IPS DF 6.9 (cell line): ENCODE data around the gene PBX1.
"Not testable (repeated sequence)": the region's sequence is repeated elsewhere in the genome, so short reads cannot be mapped to it uniquely, and the experiment has no call there.

ENCODE experiments used
- DNase-seq: peaks from one replicate; pipeline ENCODE4 v3.0.0-alpha.2; 2013; ENCODE audit warnings: low read depth, low spot score
- H3K27ac ChIP-seq: one replicate; pipeline ENCODE4 v1.5.1; 2013; ENCODE audit warnings: low read length, control low read depth
- H3K27me3 ChIP-seq: 2 replicates; pipeline ENCODE4 v1.6.1; 2013; ENCODE audit warnings: mild to moderate bottlenecking, low read length; ENCODE audit not compliant: control insufficient read depth, insufficient read depth
- H3K36me3 ChIP-seq: 2 replicates; pipeline ENCODE4 v1.6.1; 2013; ENCODE audit warnings: low read length; ENCODE audit not compliant: control insufficient read depth, insufficient read depth
- H3K4me1 ChIP-seq: 2 replicates; pipeline ENCODE4 v1.6.1; 2013; ENCODE audit warnings: low read length; ENCODE audit not compliant: control insufficient read depth, insufficient read depth
- H3K4me3 ChIP-seq: 2 replicates; pipeline ENCODE4 v1.5.1; 2013; ENCODE audit warnings: mild to moderate bottlenecking, low read length
- H3K9me3 ChIP-seq: 2 replicates; pipeline ENCODE4 v1.6.1; 2013; ENCODE audit warnings: low read length, inconsistent platforms; ENCODE audit not compliant: control insufficient read depth, insufficient read depth
- WGBS: extraction: QIAGEN DNeasy Blood & Tissue Kit; methylation state at CpG from one replicate; pipeline ENCODE4 v1.1.7; 2013; ENCODE audit warnings: mixed read lengths, missing lambda C conversion rate; ENCODE audit not compliant: insufficient read length, insufficient coverage; 5-methylcytosine and 5-hydroxymethylcytosine counted together

The PBX1 gene

DNA sequence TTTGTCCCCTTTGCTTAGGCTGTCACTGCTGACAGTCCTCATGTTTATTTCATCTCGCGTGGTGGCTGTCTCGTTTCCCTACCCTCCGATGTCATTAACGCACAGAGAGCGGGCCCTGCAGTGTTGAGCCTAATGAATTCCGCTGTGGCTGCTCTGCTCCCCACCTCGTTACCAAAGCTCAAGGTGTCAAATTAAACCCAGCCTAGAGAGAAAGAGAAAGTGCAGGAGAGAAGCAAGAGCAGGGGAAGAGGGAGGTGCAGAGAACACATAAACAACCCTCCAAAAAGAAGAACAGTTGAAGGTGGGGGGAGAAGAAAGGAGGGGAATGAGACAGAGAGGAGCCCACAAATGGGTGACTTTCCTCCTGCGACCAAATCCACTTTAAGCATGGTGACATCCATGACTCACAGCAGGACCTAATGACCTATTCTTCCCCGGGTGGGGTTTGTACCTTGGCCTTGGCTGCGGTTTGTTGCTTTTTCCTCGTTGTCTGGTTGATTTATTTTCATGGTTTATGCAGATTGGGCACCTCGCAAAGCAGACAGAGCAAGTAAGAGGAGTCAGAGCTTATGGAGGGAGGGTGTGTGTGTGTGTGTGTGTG is 92.5 kb downstream of the PBX1 start:
- no peak overlapping the region for H3K4me3 ChIP-seq
- WGBS, result no CpG with 5 or more reads among the region's 13 CpGs
- H3K9me3 ChIP-seq, result no peaks in the 10 kb centered on the region
- H3K36me3 ChIP-seq, result no peaks in the 10 kb centered on the region
- no peak for DNase-seq
- H3K27ac ChIP-seq, result no peak overlapping the region
- peaks cover 6% of the 10 kb centered on the region; the same call in 1 of the 2 replicates for H3K4me1 ChIP-seq
- no peaks in the 10 kb centered on the region for H3K27me3 ChIP-seq

DNA sequence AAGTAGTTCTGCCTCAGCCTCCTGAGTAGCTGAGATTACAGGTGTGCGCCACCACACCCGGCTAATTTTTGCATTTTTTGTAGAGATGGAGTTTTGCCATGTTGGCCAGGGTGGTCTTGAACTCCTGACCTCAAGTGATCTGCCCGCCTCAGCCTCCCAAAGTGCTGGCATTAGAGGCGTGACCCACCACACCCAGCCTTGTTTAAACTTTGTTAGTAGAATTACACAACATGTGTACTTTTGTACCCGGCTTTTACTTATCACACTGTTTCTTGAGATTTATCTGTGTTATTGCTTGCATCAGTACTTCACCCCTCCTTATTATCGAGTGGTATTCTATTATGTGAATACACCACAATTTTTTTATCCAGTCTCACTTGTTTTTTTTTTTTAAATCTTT is 94.0 kb downstream of the PBX1 start:
- DNase-seq, H3K27ac ChIP-seq, H3K27me3 ChIP-seq, H3K36me3 ChIP-seq, H3K9me3 ChIP-seq, H3K4me3 ChIP-seq, H3K4me1 ChIP-seq: not testable (repeated sequence)
- no CpG with 5 or more reads among the region's 6 CpGs for WGBS

DNA sequence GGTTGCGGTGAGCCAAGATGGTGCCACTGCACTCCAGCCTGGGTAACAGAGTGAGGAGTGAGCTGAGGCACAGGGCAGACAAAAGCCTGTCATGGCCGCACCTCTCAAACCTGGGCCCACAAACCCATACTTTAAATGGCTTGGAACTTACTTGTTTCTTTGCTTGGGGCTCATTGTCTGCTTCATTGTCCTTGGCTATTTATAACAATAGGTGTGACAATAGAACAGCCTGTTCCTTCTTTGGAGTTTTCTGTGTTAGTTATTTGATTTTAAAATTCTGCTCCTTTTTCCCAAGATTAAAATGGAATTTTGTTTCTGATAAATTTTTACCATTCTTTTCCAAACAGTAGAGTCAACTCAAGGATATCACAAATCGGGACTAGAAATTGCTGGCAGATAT is 94.7 kb downstream of the PBX1 start:
- Histone ChIP-seq H3K36me3 (no peaks in the 10 kb centered on the region), H3K27me3 (no peaks in the 10 kb centered on the region), H3K4me3 (no peak overlapping the region), H3K27ac (no peak overlapping the region), H3K9me3 (no peaks in the 10 kb centered on the region), H3K4me1 (0 out of 2 replicates have a peak, but pooled peaks cover 1% of the 10 kb centered on the region)
- no CpG with 5 or more reads among the region's 3 CpGs for WGBS
- no peak for DNase-seq

DNA sequence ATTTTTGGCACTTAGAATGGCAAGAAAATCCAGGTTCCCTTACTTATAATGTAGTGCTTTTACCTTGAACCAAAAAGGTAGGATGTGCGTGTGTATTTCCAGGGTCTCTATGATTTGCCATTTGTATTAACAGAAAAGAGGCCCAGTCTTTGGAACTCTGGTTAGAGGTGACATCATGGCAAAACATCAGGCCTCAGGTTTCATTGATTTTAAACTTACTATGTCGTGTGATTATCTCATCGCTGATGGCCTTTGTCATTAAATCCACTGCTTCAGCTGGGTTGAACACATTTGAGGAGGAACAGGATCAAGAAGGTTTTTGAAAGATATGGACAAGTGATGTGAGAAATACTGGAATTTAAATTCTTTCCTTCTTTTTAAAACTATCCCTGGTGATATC is 95.2 kb downstream of the PBX1 start:
- DNase-seq, result no peak
- Histone ChIP-seq H3K9me3 (no peaks in the 10 kb centered on the region), H3K4me3 (no peak overlapping the region), H3K4me1 (0 out of 2 replicates have a peak, but pooled peaks cover 1% of the 10 kb centered on the region), H3K36me3 (no peaks in the 10 kb centered on the region), H3K27ac (no peak overlapping the region), H3K27me3 (no peaks in the 10 kb centered on the region)
- no CpG with 5 or more reads among the region's 3 CpGs for WGBS

DNA sequence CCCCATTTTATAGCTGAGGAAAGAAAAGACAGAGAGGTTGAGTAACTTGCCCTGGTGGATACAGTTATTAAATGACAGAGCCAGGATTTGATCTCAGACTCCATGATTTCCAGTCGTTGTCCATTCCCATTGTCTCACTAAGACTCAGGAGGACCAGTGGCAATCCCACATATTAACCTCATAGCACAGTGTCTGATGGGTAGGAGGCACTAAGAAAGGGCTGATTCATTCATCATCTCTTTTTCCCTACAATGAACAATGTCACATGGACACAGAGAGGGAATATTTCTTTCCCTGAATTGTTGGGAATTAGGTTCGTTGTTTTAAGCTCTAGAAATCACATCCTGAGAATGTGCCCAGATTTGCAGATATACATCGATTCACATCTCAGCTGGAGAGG is 99.9 kb downstream of the PBX1 start:
- no CpG with 5 or more reads among the region's 3 CpGs for WGBS
- Histone ChIP-seq H3K27ac (no peak overlapping the region), H3K4me1 (peaks cover 7% of the 10 kb centered on the region), H3K4me3 (no peak overlapping the region), H3K9me3 (no peaks in the 10 kb centered on the region), H3K27me3 (no peaks in the 10 kb centered on the region), H3K36me3 (no peaks in the 10 kb centered on the region)
- DNase-seq, result no peak

DNA sequence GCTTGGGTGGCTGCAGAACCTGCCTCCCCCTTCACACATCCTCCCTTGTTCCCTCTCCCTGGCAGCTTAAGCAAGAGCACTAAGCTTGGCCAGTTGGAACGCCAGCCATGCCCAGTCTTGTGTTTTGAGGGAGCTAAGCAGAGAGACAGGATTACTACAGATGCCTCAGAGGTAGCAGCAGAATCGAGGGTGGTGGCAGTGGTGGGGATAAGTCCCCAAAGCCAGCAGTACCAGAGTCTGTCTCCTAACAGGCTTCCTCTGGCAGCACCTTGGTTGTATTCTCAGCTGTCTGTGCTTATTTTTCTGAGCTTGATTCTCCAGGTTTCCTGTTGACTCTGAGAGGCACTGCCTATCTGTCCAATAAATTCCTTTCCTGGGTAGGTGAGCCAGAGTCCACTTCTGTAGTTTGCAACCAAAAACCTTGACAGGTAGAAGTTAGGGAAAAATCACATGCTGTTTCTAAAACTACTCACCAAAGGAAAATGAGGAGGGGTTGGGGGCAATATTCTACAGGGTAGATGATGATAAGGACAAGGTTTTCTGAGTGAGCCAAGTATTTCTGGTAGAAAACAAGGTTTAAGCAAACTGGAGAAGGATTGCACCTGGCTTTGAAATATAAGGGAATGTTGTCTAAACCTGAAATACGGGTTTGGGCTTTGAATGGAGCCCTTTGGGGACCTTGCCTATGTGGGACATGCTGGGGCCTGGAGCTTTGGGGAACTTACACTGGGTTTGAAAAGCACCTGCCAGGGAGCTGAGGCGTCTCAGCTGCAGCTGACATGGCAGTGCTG is 100.8 kb downstream of the PBX1 start:
- Histone ChIP-seq H3K4me1 (peaks cover 7% of the 10 kb centered on the region), H3K9me3 (no peaks in the 10 kb centered on the region), H3K27me3 (no peaks in the 10 kb centered on the region), H3K4me3 (no peak overlapping the region), H3K36me3 (no peaks in the 10 kb centered on the region), H3K27ac (no peak overlapping the region)
- DNase-seq, result no peak
- WGBS, result no CpG with 5 or more reads among the region's 4 CpGs

DNA sequence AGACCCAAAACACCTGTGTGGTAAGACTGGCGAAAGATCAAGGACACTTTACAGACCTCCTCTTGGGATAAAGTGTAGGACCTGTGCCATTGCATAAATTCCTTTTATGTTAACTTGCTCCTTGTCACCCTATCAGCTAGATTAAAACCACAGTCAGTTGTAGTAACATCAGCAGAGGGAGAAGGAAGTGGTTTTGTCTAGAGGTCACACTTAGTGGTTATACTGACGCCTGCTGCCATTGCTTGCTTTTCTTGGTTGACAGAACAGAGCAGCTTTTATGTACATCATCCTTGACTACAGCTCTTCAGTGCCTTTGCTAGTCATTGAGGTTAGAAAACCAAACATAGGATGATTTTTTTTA is 101.4 kb downstream of the PBX1 start:
- no peak for DNase-seq
- Histone ChIP-seq H3K27me3 (no peaks in the 10 kb centered on the region), H3K4me3 (no peak overlapping the region), H3K27ac (no peak overlapping the region), H3K9me3 (no peaks in the 10 kb centered on the region), H3K36me3 (no peaks in the 10 kb centered on the region), H3K4me1 (peaks cover 7% of the 10 kb centered on the region)
- no CpG with 5 or more reads among the region's 2 CpGs for WGBS

DNA sequence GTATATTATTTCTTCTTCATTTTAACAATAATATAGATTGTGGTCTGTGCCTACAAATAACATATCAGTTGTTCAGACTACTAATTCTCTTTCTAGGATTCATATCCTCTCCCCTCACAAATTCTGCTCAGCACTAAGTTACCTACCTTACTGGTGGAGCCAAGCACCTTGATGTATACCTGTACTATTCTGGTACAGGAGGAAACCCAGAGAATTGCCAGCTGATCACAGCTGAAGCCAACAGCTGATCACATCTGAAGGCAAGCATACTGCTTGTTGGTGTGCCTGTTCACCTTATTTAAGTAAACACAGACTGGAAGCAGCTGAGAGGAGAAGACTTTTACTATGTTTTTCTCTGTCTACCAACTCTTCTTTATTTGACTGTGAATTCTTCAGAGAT is 101.8 kb downstream of the PBX1 start:
- no peaks in the 10 kb centered on the region for H3K9me3 ChIP-seq
- peaks cover 7% of the 10 kb centered on the region for H3K4me1 ChIP-seq
- no peaks in the 10 kb centered on the region for H3K27me3 ChIP-seq
- no peak for DNase-seq
- no peak overlapping the region for H3K4me3 ChIP-seq
- no peak overlapping the region for H3K27ac ChIP-seq
- H3K36me3 ChIP-seq, result no peaks in the 10 kb centered on the region

DNA sequence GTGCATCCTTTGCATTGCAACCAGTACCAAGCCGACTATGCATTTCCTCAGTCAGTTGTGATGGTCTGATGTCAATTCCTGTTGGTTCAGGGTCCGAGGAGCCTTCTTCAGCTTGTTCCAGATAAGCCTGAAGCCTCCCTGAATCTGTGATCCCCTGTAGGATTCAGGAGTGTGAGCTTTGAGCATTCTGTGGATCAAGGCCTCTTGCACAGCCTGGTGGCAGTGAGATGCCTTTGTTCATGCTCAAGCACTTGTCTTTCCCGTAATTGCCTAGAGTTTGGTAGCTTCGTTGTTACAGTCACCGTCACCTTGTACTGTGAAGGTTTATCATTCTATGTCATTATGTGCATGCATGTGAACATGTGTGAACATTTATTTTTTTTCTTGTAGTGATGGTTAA is 103.5 kb downstream of the PBX1 start:
- Histone ChIP-seq H3K4me1 (peaks cover 7% of the 10 kb centered on the region), H3K27me3 (no peaks in the 10 kb centered on the region), H3K4me3 (no peak overlapping the region), H3K9me3 (no peaks in the 10 kb centered on the region), H3K27ac (no peak overlapping the region), H3K36me3 (no peaks in the 10 kb centered on the region)
- no CpG with 5 or more reads among the region's 5 CpGs for WGBS
- no peak for DNase-seq

DNA sequence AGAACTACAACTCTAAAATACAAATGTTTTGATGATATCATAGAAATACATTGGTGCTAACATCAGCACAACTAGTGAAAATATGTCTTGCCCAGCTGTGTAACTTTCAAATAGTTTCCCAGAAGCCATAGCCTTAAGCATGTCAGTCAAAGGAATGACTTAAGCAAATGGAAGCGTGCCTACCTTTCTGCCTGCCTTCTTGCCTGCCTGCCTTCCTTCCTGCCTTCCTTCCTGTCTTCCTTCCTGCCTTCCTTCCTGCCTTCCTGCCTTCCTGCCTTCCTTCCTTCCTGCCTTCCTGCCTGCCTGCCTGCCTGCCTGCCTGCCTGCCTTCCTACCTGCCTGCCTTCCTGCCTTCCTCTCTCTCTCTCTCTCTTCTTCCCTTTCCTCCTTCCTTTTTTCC is 104.0 kb downstream of the PBX1 start:
- no peaks in the 10 kb centered on the region for H3K9me3 ChIP-seq
- no peaks in the 10 kb centered on the region for H3K27me3 ChIP-seq
- no peak overlapping the region for H3K27ac ChIP-seq
- no peak overlapping the region for H3K4me3 ChIP-seq
- H3K36me3 ChIP-seq, result no peaks in the 10 kb centered on the region
- WGBS, result no CpG with 5 or more reads among the region's 1 CpG
- DNase-seq, result no peak
- H3K4me1 ChIP-seq, result peaks cover 7% of the 10 kb centered on the region

DNA sequence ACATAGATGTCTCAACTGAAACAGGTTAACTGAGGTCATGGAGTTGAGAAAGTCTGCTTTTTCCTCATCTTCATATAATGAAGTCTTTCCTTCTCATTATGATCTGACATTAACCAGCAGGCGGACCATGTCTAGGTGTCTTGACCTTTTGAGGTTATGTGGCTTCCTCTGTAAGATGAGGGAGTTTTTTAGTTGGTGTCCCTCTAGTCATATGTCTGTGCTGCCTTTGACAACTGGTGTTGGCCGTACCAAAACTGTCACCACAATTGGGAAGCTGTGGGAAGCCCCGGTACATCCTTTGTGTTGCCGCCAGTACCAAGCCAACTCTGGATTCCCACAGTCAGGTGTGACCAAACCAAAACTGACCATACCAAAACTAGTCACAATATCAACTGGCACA is 105.1 kb downstream of the PBX1 start:
- H3K4me3 ChIP-seq, result no peak overlapping the region
- no peak overlapping the region for H3K27ac ChIP-seq
- no peaks in the 10 kb centered on the region for H3K27me3 ChIP-seq
- H3K9me3 ChIP-seq, result no peaks in the 10 kb centered on the region
- DNase-seq, result no peak
- peaks cover 7% of the 10 kb centered on the region for H3K4me1 ChIP-seq
- WGBS, result no CpG with 5 or more reads among the region's 4 CpGs
- H3K36me3 ChIP-seq, result no peaks in the 10 kb centered on the region
